Effector memory CD8-positive, alpha-beta T cell (primary cell): Measurements from ENCODE around the gene BCAP31.
"Not testable (repeated sequence)": the region's sequence is repeated elsewhere in the genome, so short reads cannot be mapped to it uniquely, and the experiment has no call there.

Experiments
- ATAC-seq: fragments of 150-1000 bp; cut with Tn5 transposase; replicated peaks from 2 replicates; pipeline ENCODE4 v1.10.0; 2021; ENCODE audit warnings: mild to moderate bottlenecking, moderate library complexity
- DNase-seq, 3 experiments: peaks; one replicate each; pipeline ENCODE4 v3.0.0; 2021
- H3K27ac Mint-ChIP-seq, 2 donors: one replicate each; pipeline ENCODE4 v1.8.0; 2022; ENCODE audit warnings: mild to moderate bottlenecking in 2 of 2, mixed read lengths in 2 of 2, moderate library complexity in 2 of 2
- H3K27me3 Mint-ChIP-seq, 2 donors: one replicate each; pipeline ENCODE4 v1.8.0; 2022; ENCODE audit warnings: mixed read lengths in 2 of 2
- H3K36me3 Mint-ChIP-seq: one replicate; pipeline ENCODE4 v1.8.0; 2022; ENCODE audit warnings: mild to moderate bottlenecking, moderate library complexity, mixed read lengths; ENCODE audit not compliant: insufficient read depth
- H3K4me1 Mint-ChIP-seq, 2 donors: one replicate each; pipeline ENCODE4 v1.8.0; 2022; ENCODE audit warnings: low read depth in 2 of 2, mixed read lengths in 2 of 2
- H3K4me3 Mint-ChIP-seq, 2 donors: one replicate each; pipeline ENCODE4 v1.8.0; 2022; ENCODE audit warnings: mild to moderate bottlenecking in 2 of 2, mixed read lengths in 2 of 2, moderate library complexity in 2 of 2
- H3K9me3 Mint-ChIP-seq, 2 donors: one replicate each; pipeline ENCODE4 v1.8.0; 2022; ENCODE audit warnings: mixed read lengths in 2 of 2

BCAP31 gene

GRCh38 chrX:153766098-153766817 lies 42.1 kb upstream of the BCAP31 start:
- Mint-ChIP-seq H3K9me3 (no peaks in the 10 kb centered on the region), H3K4me3 (no peak overlapping the region), H3K27ac (no peak overlapping the region), H3K4me1 (peaks cover 4 to 9% of the 10 kb centered on the region in 2 donors), H3K36me3 (no peaks in the 10 kb centered on the region), H3K27me3 (no peaks in the 10 kb centered on the region)
- ATAC-seq: no peak
- DNase-seq: no peak

- Mint-ChIP-seq H3K27me3 (no peaks in the 10 kb centered on the region), H3K36me3 (no peaks in the 10 kb centered on the region), H3K27ac (no peak overlapping the region), H3K4me3 (no peak overlapping the region), H3K9me3 (no peaks in the 10 kb centered on the region), H3K4me1 (peaks cover 4 to 9% of the 10 kb centered on the region in 2 donors)
- DNase-seq: no peak
- ATAC-seq: no peak
Measured at GRCh38 chrX:153765138-153766079, 41.2 kb upstream of the BCAP31 start.

DNA sequence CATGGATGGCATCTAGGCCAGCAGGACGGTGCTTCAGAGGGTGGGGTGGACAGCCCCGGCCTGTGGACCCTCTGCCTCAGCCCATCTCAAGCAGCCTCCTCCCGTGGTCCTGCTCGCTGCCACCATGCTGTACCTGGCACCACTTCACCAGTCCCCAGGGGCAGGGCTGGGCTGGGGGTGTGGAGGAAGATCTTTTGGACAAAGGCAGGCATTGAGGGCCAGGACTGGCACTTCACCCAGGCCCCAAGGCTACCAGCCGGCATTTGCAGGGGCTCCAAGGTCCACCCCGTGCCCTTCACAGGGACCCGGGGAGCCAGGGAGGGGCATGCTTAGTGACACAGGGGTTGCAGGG lies 40.6 kb upstream of the BCAP31 start:
- H3K4me1 Mint-ChIP-seq: peaks cover 4 to 9% of the 10 kb centered on the region in 2 donors
- H3K9me3 Mint-ChIP-seq: no peaks in the 10 kb centered on the region
- H3K27me3 Mint-ChIP-seq: no peaks in the 10 kb centered on the region
- no peak for ATAC-seq
- no peak overlapping the region for H3K27ac Mint-ChIP-seq
- no peak for DNase-seq
- no peak overlapping the region for H3K4me3 Mint-ChIP-seq
- no peaks in the 10 kb centered on the region for H3K36me3 Mint-ChIP-seq

DNA sequence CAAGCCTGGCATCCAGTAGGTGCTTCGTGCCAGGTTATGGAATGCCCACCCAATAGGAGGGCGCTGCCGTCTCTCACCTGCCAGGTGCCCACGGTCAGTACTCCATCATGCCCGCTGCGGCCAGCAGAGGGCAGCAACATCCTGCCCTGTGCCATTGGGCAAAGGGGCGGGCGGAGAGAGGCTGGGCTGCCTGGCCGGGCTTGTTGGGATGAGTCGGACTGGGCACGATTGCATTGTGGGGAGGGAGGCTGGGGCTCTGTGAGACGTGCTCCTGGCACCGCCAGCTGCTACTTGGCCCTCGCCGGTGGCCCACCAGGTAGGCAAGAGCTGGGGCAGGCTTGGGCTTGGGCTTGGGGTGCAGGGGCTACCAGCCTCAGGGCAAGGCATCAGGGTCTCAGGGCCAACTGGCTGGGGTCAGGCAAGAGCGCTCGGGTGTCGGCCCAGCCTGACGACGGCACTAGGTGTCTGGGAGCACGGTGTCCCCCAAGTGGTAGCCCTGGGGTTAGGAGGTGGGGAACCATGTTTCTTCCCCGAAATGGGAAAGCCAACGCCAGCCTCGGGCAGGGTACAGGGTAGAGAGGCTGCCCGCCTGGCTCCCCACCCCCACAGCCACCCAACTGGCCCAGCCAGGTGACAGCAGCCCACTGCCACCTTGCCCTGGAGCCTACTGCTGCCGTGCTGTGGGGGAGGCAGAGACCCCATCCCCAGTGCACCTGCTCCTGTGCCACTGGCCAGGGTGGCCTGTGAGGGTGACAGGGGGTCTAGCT lies 40.0 kb upstream of the BCAP31 start, which contains the start of gene PLXNB3:
Gene PLXNB3, plus strand, starts transcription at position 261 of the 767 bp plus-strand sequence. CDS start 1,287 bp downstream, outside the sequence.
- peak; percentile 91 for ATAC-seq
- DNase-seq: peak; percentile 68 to 69 (median 69)
- Mint-ChIP-seq H3K36me3 (no peaks in the 10 kb centered on the region), H3K27ac (peak within 1 kb of the TSS in 1 of 2 donors; percentile 46), H3K27me3 (no peaks in the 10 kb centered on the region), H3K4me3 (peak within 1 kb of the TSS in 1 of 2 donors; percentile 10), H3K4me1 (peaks cover 4 to 9% of the 10 kb centered on the region in 2 donors), H3K9me3 (no peaks in the 10 kb centered on the region)

- DNase-seq: no peak
- H3K27ac Mint-ChIP-seq: no peak overlapping the region
- H3K9me3 Mint-ChIP-seq: no peaks in the 10 kb centered on the region
- peak; percentile 22 for ATAC-seq
- H3K36me3 Mint-ChIP-seq: no peaks in the 10 kb centered on the region
- H3K4me3 Mint-ChIP-seq: no peak overlapping the region
- H3K4me1 Mint-ChIP-seq: peaks cover 4 to 9% of the 10 kb centered on the region in 2 donors
- H3K27me3 Mint-ChIP-seq: no peaks in the 10 kb centered on the region
Measured at GRCh38 chrX:153763298-153763932, 39.2 kb upstream of the BCAP31 start.

GRCh38 chrX:153762626-153763173 lies 38.5 kb upstream of the BCAP31 start:
- no peak overlapping the region for H3K27ac Mint-ChIP-seq
- no peaks in the 10 kb centered on the region for H3K36me3 Mint-ChIP-seq
- H3K9me3 Mint-ChIP-seq: no peaks in the 10 kb centered on the region
- no peaks in the 10 kb centered on the region for H3K27me3 Mint-ChIP-seq
- ATAC-seq (no peak), DNase-seq (no peak)
- H3K4me1 Mint-ChIP-seq: peaks cover 0 to 4% of the 10 kb centered on the region in 2 donors
- H3K4me3 Mint-ChIP-seq: no peak overlapping the region

GRCh38 chrX:153761863-153762262 lies 37.7 kb upstream of the BCAP31 start:
- Mint-ChIP-seq H3K27me3 (no peaks in the 10 kb centered on the region), H3K27ac (no peak overlapping the region), H3K9me3 (no peaks in the 10 kb centered on the region), H3K4me3 (no peak overlapping the region), H3K4me1 (peaks cover 0 to 4% of the 10 kb centered on the region in 2 donors), H3K36me3 (no peaks in the 10 kb centered on the region)
- no peak for DNase-seq
- no peak for ATAC-seq

- no peaks in the 10 kb centered on the region for H3K4me1 Mint-ChIP-seq
- peaks cover 0 to 2% of the 10 kb centered on the region in 2 donors for H3K27me3 Mint-ChIP-seq
- H3K27ac Mint-ChIP-seq: no peak overlapping the region
- no peaks in the 10 kb centered on the region for H3K36me3 Mint-ChIP-seq
- no peak overlapping the region for H3K4me3 Mint-ChIP-seq
- DNase-seq (no peak), ATAC-seq (no peak)
- H3K9me3 Mint-ChIP-seq: no peaks in the 10 kb centered on the region
Measured at GRCh38 chrX:153755136-153755535, 30.9 kb upstream of the BCAP31 start.

GRCh38 chrX:153750127-153750774 lies 26.1 kb upstream of the BCAP31 start:
- Mint-ChIP-seq H3K27ac (no peak overlapping the region), H3K36me3 (no peaks in the 10 kb centered on the region), H3K4me3 (no peak overlapping the region), H3K4me1 (peaks cover 0 to 1% of the 10 kb centered on the region in 2 donors), H3K9me3 (no peaks in the 10 kb centered on the region), H3K27me3 (peaks cover 8 to 26% of the 10 kb centered on the region in 2 donors)
- no peak for ATAC-seq
- DNase-seq: no peak

GRCh38 chrX:153749017-153749416 lies 24.8 kb upstream of the BCAP31 start:
- not testable (repeated sequence) for H3K4me3 Mint-ChIP-seq, DNase-seq, H3K4me1 Mint-ChIP-seq, H3K9me3 Mint-ChIP-seq, ATAC-seq, H3K27ac Mint-ChIP-seq, H3K36me3 Mint-ChIP-seq
- peaks cover 13 to 35% of the 10 kb centered on the region in 2 donors for H3K27me3 Mint-ChIP-seq

DNA sequence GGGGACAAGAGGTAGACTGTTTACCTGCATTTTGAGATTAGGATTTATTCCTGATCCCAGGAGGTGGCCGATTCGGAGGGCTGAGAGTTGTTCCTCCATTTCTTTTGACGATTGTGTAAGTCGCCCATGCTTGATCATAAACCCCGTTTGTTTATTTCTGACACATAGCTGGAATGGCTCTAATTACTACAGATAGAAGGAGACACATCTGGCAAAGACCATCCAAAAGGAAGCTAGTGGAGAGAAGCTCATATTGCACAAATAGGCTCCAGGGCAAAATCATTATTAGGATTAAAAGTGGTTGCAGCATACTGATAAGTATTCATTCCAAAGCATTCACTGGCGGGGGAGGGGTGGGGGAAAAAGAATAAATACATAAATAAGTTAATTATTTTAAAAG lies 22.8 kb upstream of the BCAP31 start:
- not testable (repeated sequence) for DNase-seq, H3K4me1 Mint-ChIP-seq, H3K36me3 Mint-ChIP-seq, H3K9me3 Mint-ChIP-seq, H3K4me3 Mint-ChIP-seq, ATAC-seq, H3K27ac Mint-ChIP-seq
- peaks cover 13 to 35% of the 10 kb centered on the region in 2 donors for H3K27me3 Mint-ChIP-seq

DNA sequence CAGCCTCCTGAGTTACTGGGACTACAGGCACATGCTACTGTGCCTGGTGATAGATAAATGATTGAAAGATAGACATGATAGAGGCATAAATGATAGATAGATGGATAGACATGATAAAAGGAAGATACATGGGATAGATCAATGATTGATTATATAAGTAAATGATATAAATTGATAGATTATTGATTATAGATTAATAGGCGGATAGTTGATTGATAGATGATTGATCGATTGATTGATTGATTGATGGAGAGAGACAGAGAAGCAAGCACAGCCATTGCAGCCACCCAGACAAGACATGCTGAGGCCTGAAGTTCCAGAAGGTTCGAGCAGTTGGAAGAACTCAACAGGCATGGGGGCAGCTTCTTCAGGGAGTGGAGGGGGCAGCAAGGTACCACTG lies 22.2 kb upstream of the BCAP31 start:
- Mint-ChIP-seq H3K9me3 (no peaks in the 10 kb centered on the region), H3K4me3 (no peak overlapping the region), H3K4me1 (peaks cover 0 to 1% of the 10 kb centered on the region in 2 donors), H3K27me3 (peaks cover 13 to 35% of the 10 kb centered on the region in 2 donors), H3K36me3 (no peaks in the 10 kb centered on the region), H3K27ac (no peak overlapping the region)
- DNase-seq (no peak), ATAC-seq (no peak)
